CD14-positive monocyte (primary cell): ENCODE data around the gene BAHCC1. TPM values are rescaled to one million over a fixed set of nuclear protein-coding genes. Genes with fewer than 3 reads are reported as not detected.

Source experiments
- DNase-seq, 3 donors: peaks; one replicate each; pipeline ENCODE4 v3.0.0-alpha.2; 2011 to 2022
- H2AFZ ChIP-seq: 2 replicates; pipeline ENCODE4 v1.6.0; 2012; ENCODE audit warnings: mild to moderate bottlenecking, low read depth, low read length, inconsistent platforms; ENCODE audit not compliant: insufficient read depth, poor library complexity, severe bottlenecking
- H3K27ac ChIP-seq, 2 donors: 1 replicate in 1 of 2; 2 replicates in 1 of 2; pipeline ENCODE4 v1.5.1; 2012 to 2013; ENCODE audit warnings: low read length in 2 of 2, control low read depth in 1 of 2, inconsistent platforms in 1 of 2, low read depth in 1 of 2, mild to moderate bottlenecking in 1 of 2
- H3K27me3 ChIP-seq, 2 donors: one replicate each; pipeline versions ENCODE4 v1.6.0 to v1.6.1; 2011 to 2013; ENCODE audit warnings: low read length in 2 of 2; ENCODE audit not compliant: control insufficient read depth in 2 of 2, insufficient read depth in 2 of 2
- H3K36me3 ChIP-seq, 2 donors: replicated peaks in 1 of 2; 1 replicate in 1 of 2; 2 replicates in 1 of 2; pipeline versions ENCODE4 v1.5.1 to v1.6.1; 2012 to 2013; ENCODE audit warnings: low read length in 2 of 2, control low read depth in 1 of 2, inconsistent platforms in 1 of 2, mild to moderate bottlenecking in 1 of 2; ENCODE audit not compliant: insufficient read depth in 2 of 2, control insufficient read depth in 1 of 2
- H3K4me1 ChIP-seq, 2 donors: 1 replicate in 1 of 2; 2 replicates in 1 of 2; pipeline versions ENCODE4 v1.5.1 to v1.6.1; 2012 to 2013; ENCODE audit warnings: low read length in 2 of 2, control low read depth in 1 of 2, inconsistent platforms in 1 of 2, mild to moderate bottlenecking in 1 of 2, moderate library complexity in 1 of 2; ENCODE audit not compliant: insufficient read depth in 2 of 2, control insufficient read depth in 1 of 2
- H3K4me2 ChIP-seq: replicated peaks from 2 replicates; pipeline ENCODE3; 2012; ENCODE audit warnings: low read length, moderate library complexity, mild to moderate bottlenecking; ENCODE audit not compliant: poor library complexity, severe bottlenecking; ENCODE audit errors: extremely low read depth
- H3K4me3 ChIP-seq, 3 experiments: fragments of 200-600 bp in 1 of 3; sonication (generic) in 1 of 3; replicated peaks in 1 of 3; 1 replicate in 2 of 3; 2 replicates in 1 of 3; pipeline ENCODE4 v1.5.1; 2011 to 2013; ENCODE audit warnings: low read length in 3 of 3, mild to moderate bottlenecking in 3 of 3, control low read depth in 2 of 3, low read depth in 2 of 3, inconsistent platforms in 1 of 3, moderate library complexity in 1 of 3
- H3K79me2 ChIP-seq: 2 replicates; pipeline ENCODE4 v1.6.0; 2012; ENCODE audit warnings: mild to moderate bottlenecking, control low read depth, inconsistent platforms, low read length, moderate library complexity; ENCODE audit not compliant: insufficient read depth
- H3K9ac ChIP-seq: 2 replicates; pipeline ENCODE4 v1.6.0; 2017; ENCODE audit warnings: low read length, mild to moderate bottlenecking; ENCODE audit not compliant: insufficient read depth, poor library complexity, severe bottlenecking
- H3K9me3 ChIP-seq, 2 donors: replicated peaks in 1 of 2; 1 replicate in 1 of 2; 2 replicates in 1 of 2; pipeline versions ENCODE4 v1.5.1 to v1.6.1; 2012 to 2013; ENCODE audit warnings: low read length in 2 of 2, control low read depth in 1 of 2; ENCODE audit not compliant: control insufficient read depth in 1 of 2, insufficient read depth in 1 of 2
- H4K20me1 ChIP-seq: 2 replicates; pipeline ENCODE4 v1.6.0; 2012; ENCODE audit warnings: mild to moderate bottlenecking, low read length, control low read depth, moderate library complexity; ENCODE audit not compliant: insufficient read depth
- H3K27ac Mint-ChIP-seq, 7 donors: one replicate each; pipeline ENCODE4 v1.8.0; 2020; ENCODE audit warnings: mild to moderate bottlenecking in 7 of 7, mixed read lengths in 7 of 7, moderate library complexity in 6 of 7, inconsistent platforms in 2 of 7
- H3K27me3 Mint-ChIP-seq, 3 donors: one replicate each; pipeline ENCODE4 v1.8.0; 2021 to 2022; ENCODE audit warnings: low read depth in 3 of 3, mild to moderate bottlenecking in 3 of 3, mixed read lengths in 3 of 3, moderate library complexity in 3 of 3, inconsistent platforms in 1 of 3
- H3K36me3 Mint-ChIP-seq, 2 donors: one replicate each; pipeline ENCODE4 v1.8.0; 2020; ENCODE audit warnings: mixed read lengths in 2 of 2, inconsistent platforms in 1 of 2, mild to moderate bottlenecking in 1 of 2
- H3K4me1 Mint-ChIP-seq: one replicate; pipeline ENCODE4 v1.8.0; 2020; ENCODE audit warnings: mild to moderate bottlenecking, mixed read lengths
- H3K4me3 Mint-ChIP-seq, 2 donors: one replicate each; pipeline ENCODE4 v1.8.0; 2020; ENCODE audit warnings: mild to moderate bottlenecking in 2 of 2, mixed read lengths in 2 of 2, moderate library complexity in 1 of 2
- H3K9me3 Mint-ChIP-seq, 7 donors: one replicate each; pipeline ENCODE4 v1.8.0; 2020 to 2022; ENCODE audit warnings: mixed read lengths in 7 of 7, mild to moderate bottlenecking in 6 of 7, moderate library complexity in 6 of 7, inconsistent platforms in 2 of 7
- CTCF ChIP-seq: fragments of 200-600 bp; IDR thresholded peaks from one replicate; pipeline ENCODE4 v1.8.0; 2022; ENCODE audit warnings: antibody characterized with exemption, mild to moderate bottlenecking
- WGBS: methylation state at CpG from one replicate; pipeline ENCODE4 v1.1.5; 2013; ENCODE audit warnings: missing lambda C conversion rate; ENCODE audit not compliant: insufficient coverage; 5-methylcytosine and 5-hydroxymethylcytosine counted together
- intact Hi-C, 2 donors: fragments of 100-400 bp; cut with micrococcal nuclease; formaldehyde crosslinking; loops; one replicate each; pipeline versions ENCODE4 v1.15.0 to v1.15.1; 2023
- polyA plus RNA-seq, 3 donors: library from polyadenylated mRNA; depleted of rRNA in 1 of 3; unstranded in 2 of 3; stranded (reverse) in 1 of 3; fragments of 300-500 nt in 2 of 3; fragments of >200 nt in 1 of 3; fragmentation: Illumina TruSeq in 2 of 3; gene quantifications; 1 replicate in 2 of 3; 2 replicates in 1 of 3; pipeline ENCODE4 v1.2.3, GENCODE V29; 2012 to 2021

Gene BAHCC1
- polyA plus RNA-seq, 3 donors, result 0.11 to 8.8 (median 0.27) TPM

- no peak overlapping the region for H3K4me3 Mint-ChIP-seq
- H3K36me3 Mint-ChIP-seq, result peaks cover 11 to 17% of the 10 kb centered on the region in 2 donors
- H3K9me3 Mint-ChIP-seq, result no peaks in the 10 kb centered on the region
- H3K4me1 Mint-ChIP-seq, result peaks cover 49% of the 10 kb centered on the region
- WGBS, result no CpG with 5 or more reads among the region's 9 CpGs
- H3K4me1 ChIP-seq, result peaks cover 41 to 48% of the 10 kb centered on the region in 2 donors
- H3K27me3 ChIP-seq, result no peaks in the 10 kb centered on the region
- no peak overlapping the region for H3K4me2 ChIP-seq
- no peak overlapping the region for H3K27ac ChIP-seq
- no peak for DNase-seq
- peaks cover 17% of the 10 kb centered on the region for H4K20me1 ChIP-seq
- peaks cover 94% of the 10 kb centered on the region for H3K79me2 ChIP-seq
- no peaks in the 10 kb centered on the region for H3K9me3 ChIP-seq
- no peak overlapping the region for H3K4me3 ChIP-seq
- no peak for TF ChIP-seq CTCF
- no peak overlapping the region for H3K9ac ChIP-seq
- H3K36me3 ChIP-seq, result peaks cover 0 to 4% of the 10 kb centered on the region in 2 donors
- intact Hi-C loops, result no loop called here
- H3K27ac Mint-ChIP-seq, result no peak overlapping the region
- H2AFZ ChIP-seq, result no peak overlapping the region
- peaks cover 1 to 12% (median 4%) of the 10 kb centered on the region in 3 donors for H3K27me3 Mint-ChIP-seq
These were observed 7.8 kb downstream of the BAHCC1 start for GRCh38 chr17:81402981-81403467.

GRCh38 chr17:81403671-81404534 is 8.6 kb downstream of the BAHCC1 start:
- Mint-ChIP-seq H3K27ac (peak overlapping the region in 2 of 7 donors; percentile 35 to 41), H3K4me3 (no peak overlapping the region), H3K9me3 (no peaks in the 10 kb centered on the region), H3K27me3 (peaks cover 2 to 13% (median 5%) of the 10 kb centered on the region in 3 donors), H3K4me1 (peaks cover 46% of the 10 kb centered on the region), H3K36me3 (peaks cover 11 to 17% of the 10 kb centered on the region in 2 donors)
- no peak for DNase-seq
- H3K79me2 ChIP-seq, result peaks cover 93% of the 10 kb centered on the region
- no peak overlapping the region for H3K27ac ChIP-seq
- no peak overlapping the region for H3K4me2 ChIP-seq
- H3K27me3 ChIP-seq, result no peaks in the 10 kb centered on the region
- peaks cover 0 to 4% of the 10 kb centered on the region in 2 donors for H3K36me3 ChIP-seq
- H3K4me1 ChIP-seq, result peaks cover 32 to 41% of the 10 kb centered on the region in 2 donors
- 96% methylated on average over 27 of the region's 39 CpGs for WGBS
- peaks cover 20% of the 10 kb centered on the region for H4K20me1 ChIP-seq
- TF ChIP-seq CTCF, result no peak
- H3K9ac ChIP-seq, result no peak overlapping the region
- H2AFZ ChIP-seq, result no peak overlapping the region
- H3K4me3 ChIP-seq, result no peak overlapping the region
- intact Hi-C loops, result no loop called here
- no peaks in the 10 kb centered on the region for H3K9me3 ChIP-seq
